Activated CD4-positive, alpha-beta memory T cell treated with anti-CD3 and anti-CD28 coated beads for 36 hours (primary cell): ENCODE results near the gene PVALB. TPM values are rescaled to one million over a fixed set of nuclear protein-coding genes. Genes with fewer than 3 reads are reported as not detected.
A peak's percentile ranks its signal among the peaks of the same experiment; 100 is the strongest.

ENCODE experiments used
- CTCF ChIA-PET: fragments of 350-600 bp; sonication (Branson Sonifier 250); formaldehyde crosslinking; loops from one replicate; lab custom pipeline; 2021; ENCODE audit warnings: antibody characterized with exemption, inconsistent platforms; lab: Charles Lee
- POLR2A ChIA-PET: fragments of 350-600 bp; sonication (Branson Sonifier 250); formaldehyde crosslinking; loops from one replicate; lab custom pipeline; 2021; ENCODE audit warnings: antibody characterized with exemption; lab: Charles Lee
- DNase-seq: peaks from one replicate; pipeline ENCODE4 v3.0.0-alpha.2; 2020
- H3K27ac Mint-ChIP-seq: one replicate; pipeline ENCODE4 v1.8.0; 2021; ENCODE audit warnings: mixed read lengths
- H3K27me3 Mint-ChIP-seq: one replicate; pipeline ENCODE4 v1.8.0; 2021; ENCODE audit warnings: mixed read lengths
- H3K36me3 Mint-ChIP-seq: one replicate; pipeline ENCODE4 v1.8.0; 2021; ENCODE audit warnings: mixed read lengths
- H3K4me1 Mint-ChIP-seq: one replicate; pipeline ENCODE4 v1.8.0; 2021; ENCODE audit warnings: low read depth, mixed read lengths
- H3K4me3 Mint-ChIP-seq: one replicate; pipeline ENCODE4 v1.8.0; 2021; ENCODE audit warnings: mild to moderate bottlenecking, mixed read lengths
- H3K9me3 Mint-ChIP-seq: one replicate; pipeline ENCODE4 v1.8.0; 2021; ENCODE audit warnings: mixed read lengths
- intact Hi-C: fragments of 100-400 bp; cut with micrococcal nuclease; formaldehyde crosslinking; loops from one replicate; pipeline ENCODE4 v1.15.1; 2023
- total RNA-seq, 2 experiments: library from RNA; stranded (reverse); gene quantifications; one replicate each; pipeline ENCODE4 v1.2.3, GENCODE V29; 2021

The PVALB gene
- total RNA-seq, 2 experiments from 2014 or later = not detected

GRCh38 chr22:36781656-36782627 is 34.9 kb downstream of the PVALB start:
- intact Hi-C loops = loop anchor here (1.0 to 10.0 kb wide), 4 partner anchors 74 to 417 kb away; no protein-coding TSS in a partner anchor
- H3K9me3 Mint-ChIP-seq = no peaks in the 10 kb centered on the region
- peak overlapping the region; percentile 76 for H3K27ac Mint-ChIP-seq
- peak overlapping the region; percentile 49 for H3K4me3 Mint-ChIP-seq
- ChIA-PET POLR2A (no interaction called here), CTCF (interaction anchor here (0.6 to 8.9 kb wide), 27 partner anchors 18 to 384 kb away, joined by 3 to 76 read pairs (median 4); partner anchors contain the start of gene NCF4)
- H3K4me1 Mint-ChIP-seq = peaks cover 32% of the 10 kb centered on the region
- peak; percentile 96 for DNase-seq
- H3K27me3 Mint-ChIP-seq = peaks cover 1% of the 10 kb centered on the region
- H3K36me3 Mint-ChIP-seq = no peaks in the 10 kb centered on the region

GRCh38 chr22:36778020-36778419 is 38.8 kb downstream of the PVALB start:
- intact Hi-C loops = loop anchor here (5.0 kb wide), 2 partner anchors 231 to 344 kb away; no protein-coding TSS in a partner anchor
- ChIA-PET POLR2A (no interaction called here), CTCF (interaction anchor here (0.9 to 4.0 kb wide), 5 partner anchors 75 to 481 kb away, joined by 3 to 19 read pairs (median 4); no protein-coding TSS in a partner anchor)
- DNase-seq = no peak
- Mint-ChIP-seq H3K27me3 (no peaks in the 10 kb centered on the region), H3K4me3 (no peak overlapping the region), H3K4me1 (peaks cover 44% of the 10 kb centered on the region), H3K36me3 (no peaks in the 10 kb centered on the region), H3K9me3 (no peaks in the 10 kb centered on the region), H3K27ac (peak overlapping the region; percentile 64)

- H3K27me3 Mint-ChIP-seq = no peaks in the 10 kb centered on the region
- POLR2A ChIA-PET = interaction anchor here (0.8 to 2.0 kb wide), 5 partner anchors 10 to 421 kb away, joined by 3 to 8 read pairs (median 4); partner anchors contain the start of genes NCF4 and TST
- peaks cover 34% of the 10 kb centered on the region for H3K4me1 Mint-ChIP-seq
- peak overlapping the region; percentile 84 for H3K4me3 Mint-ChIP-seq
- intact Hi-C loops = loop anchor here (1.0 to 5.0 kb wide), 4 partner anchors 80 to 346 kb away; partner anchors contain the start of gene EIF3D
- CTCF ChIA-PET = interaction anchor here (0.9 to 4.0 kb wide), 12 partner anchors 17 to 832 kb away, joined by 3 to 25 read pairs (median 4); partner anchors contain the start of gene GGA1
- no peaks in the 10 kb centered on the region for H3K36me3 Mint-ChIP-seq
- DNase-seq = peak; percentile 21
- no peaks in the 10 kb centered on the region for H3K9me3 Mint-ChIP-seq
- peak overlapping the region; percentile 90 for H3K27ac Mint-ChIP-seq
These were observed 40.1 kb downstream of the PVALB start for GRCh38 chr22:36776722-36777121.

- H3K27me3 Mint-ChIP-seq = no peaks in the 10 kb centered on the region
- H3K27ac Mint-ChIP-seq = peak within 1 kb of the TSS; percentile 90
- CTCF ChIA-PET = interaction anchor here (0.6 to 3.6 kb wide), 17 partner anchors 11 to 832 kb away, joined by 3 to 25 read pairs (median 4); partner anchors contain the start of gene GGA1
- DNase-seq = peak; percentile 99
- POLR2A ChIA-PET = interaction anchor here (0.6 to 2.0 kb wide), 8 partner anchors 11 to 422 kb away, joined by 3 to 8 read pairs (median 4); partner anchors contain the start of genes EIF3D, NCF4 and TST
- intact Hi-C loops = loop anchor here (1.0 to 5.0 kb wide), 4 partner anchors 80 to 346 kb away; partner anchors contain the start of gene EIF3D
- peak within 1 kb of the TSS; percentile 84 for H3K4me3 Mint-ChIP-seq
- no peaks in the 10 kb centered on the region for H3K9me3 Mint-ChIP-seq
- no peaks in the 10 kb centered on the region for H3K36me3 Mint-ChIP-seq
- peaks cover 30% of the 10 kb centered on the region for H3K4me1 Mint-ChIP-seq
These were observed 40.7 kb downstream of the PVALB start, which contains the start of gene IFT27 for GRCh38 chr22:36775964-36776669. Gene IFT27 (minus strand): TSS chr22:36776119. CDS start chr22:36775707, 412 bp downstream.

- H3K4me1 Mint-ChIP-seq = peaks cover 30% of the 10 kb centered on the region
- no peaks in the 10 kb centered on the region for H3K36me3 Mint-ChIP-seq
- DNase-seq = peak; percentile 54
- ChIA-PET POLR2A (interaction anchor here (1.0 to 2.0 kb wide), 4 partner anchors 202 to 422 kb away, joined by 3 to 8 read pairs (median 5); partner anchors contain the start of genes EIF3D and TST), CTCF (interaction anchor here (0.8 to 3.6 kb wide), 16 partner anchors 10 to 833 kb away, joined by 3 to 25 read pairs (median 4); partner anchors contain the start of gene GGA1)
- no peaks in the 10 kb centered on the region for H3K27me3 Mint-ChIP-seq
- H3K27ac Mint-ChIP-seq = peak overlapping the region; percentile 73
- intact Hi-C loops = loop anchor here (5.0 kb wide), 2 partner anchors 228 to 347 kb away; no protein-coding TSS in a partner anchor
- H3K9me3 Mint-ChIP-seq = no peaks in the 10 kb centered on the region
- H3K4me3 Mint-ChIP-seq = peak overlapping the region; percentile 84
These were observed 41.3 kb downstream of the PVALB start for GRCh38 chr22:36775586-36775963.

- H3K9me3 Mint-ChIP-seq = no peaks in the 10 kb centered on the region
- no peak overlapping the region for H3K4me3 Mint-ChIP-seq
- peaks cover 27% of the 10 kb centered on the region for H3K4me1 Mint-ChIP-seq
- no peaks in the 10 kb centered on the region for H3K27me3 Mint-ChIP-seq
- DNase-seq = no peak
- CTCF ChIA-PET = interaction anchor here (0.6 to 3.6 kb wide), 7 partner anchors 13 to 287 kb away, joined by 3 to 24 read pairs (median 4); no protein-coding TSS in a partner anchor
- intact Hi-C loops = no loop called here
- H3K36me3 Mint-ChIP-seq = no peaks in the 10 kb centered on the region
- H3K27ac Mint-ChIP-seq = no peak overlapping the region
- POLR2A ChIA-PET = no interaction called here
These were observed 42.9 kb downstream of the PVALB start for GRCh38 chr22:36773935-36774334.

- CTCF ChIA-PET = interaction anchor here (1.0 to 2.9 kb wide), 2 partner anchors 8 to 15 kb away, joined by 3 to 19 read pairs; no protein-coding TSS in a partner anchor
- no peaks in the 10 kb centered on the region for H3K9me3 Mint-ChIP-seq
- no peak for DNase-seq
- peaks cover 15% of the 10 kb centered on the region for H3K4me1 Mint-ChIP-seq
- H3K27me3 Mint-ChIP-seq = no peaks in the 10 kb centered on the region
- no peaks in the 10 kb centered on the region for H3K36me3 Mint-ChIP-seq
- no peak overlapping the region for H3K4me3 Mint-ChIP-seq
- H3K27ac Mint-ChIP-seq = no peak overlapping the region
- POLR2A ChIA-PET = no interaction called here
- intact Hi-C loops = no loop called here
These were observed 44.4 kb downstream of the PVALB start for GRCh38 chr22:36772451-36772850.

GRCh38 chr22:36771356-36772063 is 45.3 kb downstream of the PVALB start:
- DNase-seq = no peak
- H3K4me1 Mint-ChIP-seq = peaks cover 8% of the 10 kb centered on the region
- H3K27ac Mint-ChIP-seq = no peak overlapping the region
- ChIA-PET CTCF (interaction anchor here (0.8 to 2.9 kb wide), 4 partner anchors 7 to 79 kb away, joined by 3 to 19 read pairs (median 3); no protein-coding TSS in a partner anchor), POLR2A (no interaction called here)
- H3K27me3 Mint-ChIP-seq = no peaks in the 10 kb centered on the region
- H3K36me3 Mint-ChIP-seq = no peaks in the 10 kb centered on the region
- intact Hi-C loops = no loop called here
- H3K9me3 Mint-ChIP-seq = no peaks in the 10 kb centered on the region
- no peak overlapping the region for H3K4me3 Mint-ChIP-seq

GRCh38 chr22:36770513-36771231 is 46.2 kb downstream of the PVALB start:
- CTCF ChIA-PET = interaction anchor here (0.8 to 1.3 kb wide), 2 partner anchors 14 to 80 kb away, joined by 3 read pairs; no protein-coding TSS in a partner anchor
- Mint-ChIP-seq H3K36me3 (no peaks in the 10 kb centered on the region), H3K9me3 (no peaks in the 10 kb centered on the region), H3K4me1 (peaks cover 6% of the 10 kb centered on the region), H3K4me3 (no peak overlapping the region), H3K27me3 (no peaks in the 10 kb centered on the region), H3K27ac (no peak overlapping the region)
- no peak for DNase-seq
- intact Hi-C loops = no loop called here
- POLR2A ChIA-PET = no interaction called here
